Activated B cell treated with CpG ODN at 0.5 μM for 24 hours (primary cell): ENCODE results near the gene SLC10A7. TPM values are rescaled to one million over a fixed set of nuclear protein-coding genes. Genes with fewer than 3 reads are reported as not detected.

Source experiments
- ATAC-seq: fragments of 200-7000 bp; cut with Tn5 transposase; one replicate; pipeline ENCODE4 v1.10.0; 2021; ENCODE audit warnings: low read depth, mild to moderate bottlenecking, moderate library complexity
- CTCF ChIA-PET: fragments of 350-600 bp; sonication (Branson Sonifier 250); formaldehyde crosslinking; loops from one replicate; lab custom pipeline; 2021; ENCODE audit warnings: antibody characterized with exemption; lab: Charles Lee
- POLR2A ChIA-PET: fragments of 350-600 bp; sonication (Branson Sonifier 250); formaldehyde crosslinking; loops from one replicate; lab custom pipeline; 2021; ENCODE audit warnings: antibody characterized with exemption; lab: Charles Lee
- DNase-seq: peaks from one replicate; pipeline ENCODE4 v3.0.0; 2022
- H3K27ac Mint-ChIP-seq: one replicate; pipeline ENCODE4 v1.8.0; 2020; ENCODE audit warnings: mixed read lengths
- H3K27me3 Mint-ChIP-seq: one replicate; pipeline ENCODE4 v1.8.0; 2021; ENCODE audit warnings: mixed read lengths
- H3K36me3 Mint-ChIP-seq: one replicate; pipeline ENCODE4 v1.8.0; 2021; ENCODE audit warnings: low read depth, mixed read lengths
- H3K4me1 Mint-ChIP-seq: one replicate; pipeline ENCODE4 v1.8.0; 2021; ENCODE audit warnings: mixed read lengths
- H3K4me3 Mint-ChIP-seq: one replicate; pipeline ENCODE4 v1.8.0; 2020; ENCODE audit warnings: mild to moderate bottlenecking, mixed read lengths
- H3K9me3 Mint-ChIP-seq: one replicate; pipeline ENCODE4 v1.8.0; 2020; ENCODE audit warnings: mixed read lengths
- intact Hi-C: fragments of 100-400 bp; cut with micrococcal nuclease; formaldehyde crosslinking; loops from one replicate; pipeline ENCODE4 v1.15.1; 2024
- total RNA-seq: library from RNA; stranded (reverse); gene quantifications from 2 replicates; pipeline ENCODE4 v1.2.3, GENCODE V29; 2022
- TF ChIP-seq, protein P1 (sequence below): fragments of 200-600 bp; IDR thresholded peaks from one replicate; pipeline ENCODE4 v1.8.0; 2022; ENCODE audit warnings: antibody characterized with exemption, mild to moderate bottlenecking

The SLC10A7 gene
- total RNA-seq, 1 donor from 2014 or later, result 16.3 TPM

DNA sequence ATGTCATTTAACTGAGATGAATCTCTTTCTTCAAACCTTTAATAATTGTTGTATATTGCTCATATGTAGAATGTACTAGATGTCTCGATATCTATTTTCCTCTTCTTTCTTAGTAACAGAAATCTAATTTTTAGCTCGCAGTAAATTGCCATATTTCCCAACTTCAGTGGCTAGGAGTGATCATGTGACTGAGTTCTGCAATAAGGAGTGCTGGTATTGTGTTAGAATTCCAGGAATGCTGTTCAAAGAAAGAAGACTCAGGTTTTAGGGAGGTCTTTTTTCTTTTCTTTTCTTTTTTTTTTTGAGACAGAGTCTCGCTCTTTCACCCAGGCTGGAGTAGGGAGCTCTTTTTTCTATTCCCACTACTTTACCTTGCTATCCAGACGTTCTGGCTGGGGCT lies 81.7 kb downstream of the SLC10A7 start:
- no peak for DNase-seq
- H3K36me3 Mint-ChIP-seq, result peaks cover 2% of the 10 kb centered on the region
- no peak for ATAC-seq
- no peak overlapping the region for H3K27ac Mint-ChIP-seq
- no peaks in the 10 kb centered on the region for H3K4me1 Mint-ChIP-seq
- H3K9me3 Mint-ChIP-seq, result no peaks in the 10 kb centered on the region
- intact Hi-C loops, result no loop called here
- CTCF ChIA-PET, result no interaction called here
- no peak overlapping the region for H3K4me3 Mint-ChIP-seq
- TF ChIP-seq, protein P1, sequence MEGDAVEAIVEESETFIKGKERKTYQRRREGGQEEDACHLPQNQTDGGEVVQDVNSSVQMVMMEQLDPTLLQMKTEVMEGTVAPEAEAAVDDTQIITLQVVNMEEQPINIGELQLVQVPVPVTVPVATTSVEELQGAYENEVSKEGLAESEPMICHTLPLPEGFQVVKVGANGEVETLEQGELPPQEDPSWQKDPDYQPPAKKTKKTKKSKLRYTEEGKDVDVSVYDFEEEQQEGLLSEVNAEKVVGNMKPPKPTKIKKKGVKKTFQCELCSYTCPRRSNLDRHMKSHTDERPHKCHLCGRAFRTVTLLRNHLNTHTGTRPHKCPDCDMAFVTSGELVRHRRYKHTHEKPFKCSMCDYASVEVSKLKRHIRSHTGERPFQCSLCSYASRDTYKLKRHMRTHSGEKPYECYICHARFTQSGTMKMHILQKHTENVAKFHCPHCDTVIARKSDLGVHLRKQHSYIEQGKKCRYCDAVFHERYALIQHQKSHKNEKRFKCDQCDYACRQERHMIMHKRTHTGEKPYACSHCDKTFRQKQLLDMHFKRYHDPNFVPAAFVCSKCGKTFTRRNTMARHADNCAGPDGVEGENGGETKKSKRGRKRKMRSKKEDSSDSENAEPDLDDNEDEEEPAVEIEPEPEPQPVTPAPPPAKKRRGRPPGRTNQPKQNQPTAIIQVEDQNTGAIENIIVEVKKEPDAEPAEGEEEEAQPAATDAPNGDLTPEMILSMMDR, result no peak
- POLR2A ChIA-PET, result no interaction called here
- H3K27me3 Mint-ChIP-seq, result no peaks in the 10 kb centered on the region

DNA sequence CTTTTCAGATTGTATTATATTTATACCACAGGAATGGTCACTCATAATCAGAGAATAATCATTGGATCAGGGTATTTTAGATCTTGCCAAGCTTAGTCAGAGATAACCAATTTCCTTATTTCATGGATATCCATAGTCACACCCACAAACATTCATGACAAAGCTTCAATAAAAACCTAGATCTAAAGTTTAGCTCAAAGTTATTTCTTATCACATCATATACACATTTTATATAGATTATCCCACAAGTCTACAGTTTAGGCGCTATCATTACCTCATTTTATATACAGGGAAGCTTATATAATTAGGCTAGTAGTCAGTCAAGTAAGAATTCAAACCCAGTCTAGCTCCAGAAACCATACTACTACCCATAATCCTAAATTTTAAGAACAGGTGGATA lies 82.3 kb downstream of the SLC10A7 start:
- ChIA-PET POLR2A (no interaction called here), CTCF (no interaction called here)
- Mint-ChIP-seq H3K27me3 (no peaks in the 10 kb centered on the region), H3K9me3 (no peaks in the 10 kb centered on the region), H3K4me1 (no peaks in the 10 kb centered on the region), H3K36me3 (peaks cover 2% of the 10 kb centered on the region), H3K27ac (no peak overlapping the region), H3K4me3 (no peak overlapping the region)
- ATAC-seq (no peak), DNase-seq (no peak)
- intact Hi-C loops, result no loop called here
- TF ChIP-seq, protein P1, result no peak

DNA sequence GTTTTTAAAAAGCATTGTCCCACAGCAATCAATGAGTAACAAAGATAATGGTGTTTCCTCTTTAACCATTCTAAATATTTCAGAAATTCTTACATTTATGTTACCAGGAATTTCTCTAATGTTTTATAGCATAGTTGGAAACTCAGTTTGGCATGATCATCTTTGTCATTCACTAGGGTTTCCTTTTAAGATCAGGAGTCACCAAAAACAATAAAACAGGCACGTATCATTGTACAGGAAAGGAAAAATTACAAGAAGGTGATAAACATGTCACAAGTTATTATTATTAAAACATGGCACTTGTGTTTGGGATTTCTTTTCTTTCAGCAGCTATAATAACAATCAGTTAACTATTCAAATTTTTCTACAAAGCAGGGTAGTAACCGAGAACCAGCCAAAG lies 84.0 kb downstream of the SLC10A7 start:
- Mint-ChIP-seq H3K27ac (peak overlapping the region; percentile 16), H3K4me3 (no peak overlapping the region), H3K9me3 (no peaks in the 10 kb centered on the region), H3K36me3 (peaks cover 2% of the 10 kb centered on the region), H3K4me1 (no peaks in the 10 kb centered on the region), H3K27me3 (no peaks in the 10 kb centered on the region)
- DNase-seq (no peak), ATAC-seq (no peak)
- ChIA-PET POLR2A (no interaction called here), CTCF (no interaction called here)
- intact Hi-C loops, result no loop called here
- TF ChIP-seq, protein P1, result no peak

DNA sequence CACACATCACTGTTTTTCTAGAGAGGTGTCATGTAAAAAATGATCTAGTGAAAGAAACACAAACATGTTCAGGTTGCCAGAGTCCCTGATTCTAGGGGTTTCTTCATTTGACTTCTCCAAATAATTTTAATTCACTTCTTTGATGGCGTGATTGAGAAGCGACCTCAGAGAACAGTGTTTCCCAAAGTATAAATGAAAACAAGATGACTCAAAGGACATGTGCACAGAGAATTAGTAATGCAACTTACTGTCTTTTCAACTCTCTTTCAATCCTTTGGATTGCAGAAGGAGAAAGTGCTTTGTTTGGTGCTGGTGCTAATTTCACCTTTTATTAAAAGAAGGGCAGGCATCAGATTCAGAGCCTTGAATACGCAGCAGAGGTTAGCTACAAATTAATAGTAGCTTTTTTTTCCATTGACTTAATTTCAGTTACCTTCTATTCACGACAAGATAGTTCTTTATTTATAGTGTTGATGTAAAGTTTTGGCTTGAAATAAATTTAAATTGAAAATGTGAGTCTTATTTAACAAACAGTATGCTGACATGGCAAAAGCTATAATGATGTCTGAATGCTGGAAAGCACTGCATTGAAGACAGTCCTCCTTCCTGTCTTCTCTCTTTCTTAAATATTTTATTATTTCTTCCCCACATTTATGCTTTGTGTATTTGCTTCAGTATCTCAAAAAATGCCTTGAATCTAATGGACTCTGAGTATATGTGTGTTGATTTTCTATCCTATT lies 85.1 kb downstream of the SLC10A7 start:
- TF ChIP-seq, protein P1, result no peak
- CTCF ChIA-PET, result no interaction called here
- ATAC-seq (no peak), DNase-seq (no peak)
- Mint-ChIP-seq H3K4me1 (no peaks in the 10 kb centered on the region), H3K27me3 (no peaks in the 10 kb centered on the region), H3K4me3 (no peak overlapping the region), H3K9me3 (no peaks in the 10 kb centered on the region), H3K27ac (no peak overlapping the region), H3K36me3 (peaks cover 2% of the 10 kb centered on the region)
- POLR2A ChIA-PET, result no interaction called here
- intact Hi-C loops, result no loop called here

DNA sequence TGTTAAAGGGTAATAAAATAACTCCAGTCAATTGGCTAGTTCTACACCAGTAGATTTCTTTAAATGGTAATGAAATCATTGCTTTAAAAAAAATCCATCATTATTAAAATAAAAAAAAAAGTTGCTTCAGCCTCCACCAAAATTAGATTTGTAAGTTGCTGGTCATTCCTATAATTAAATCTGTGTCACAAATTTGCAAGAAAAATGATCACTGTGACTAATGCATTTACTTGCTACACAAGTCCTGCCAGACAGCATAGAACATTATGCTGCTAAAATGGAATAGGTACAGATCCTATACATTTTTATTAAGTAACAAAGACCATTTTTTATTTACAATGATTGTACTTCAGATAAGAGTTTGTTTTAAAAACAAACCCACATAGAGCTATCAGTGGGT lies 85.8 kb downstream of the SLC10A7 start:
- Mint-ChIP-seq H3K4me1 (no peaks in the 10 kb centered on the region), H3K4me3 (no peak overlapping the region), H3K27me3 (no peaks in the 10 kb centered on the region), H3K27ac (no peak overlapping the region), H3K9me3 (no peaks in the 10 kb centered on the region), H3K36me3 (peaks cover 2% of the 10 kb centered on the region)
- ATAC-seq, result no peak
- intact Hi-C loops, result no loop called here
- no peak for DNase-seq
- ChIA-PET CTCF (no interaction called here), POLR2A (no interaction called here)
- TF ChIP-seq, protein P1, result no peak
